HL-60 (cell line): ENCODE data around the gene C11orf97.

Experiments
- DNase-seq, 2 experiments: peaks; one replicate each; pipeline ENCODE4 v3.0.0-alpha.2; 2010 to 2020; ENCODE audit warnings: low read depth in 1 of 2, low spot score in 1 of 2
- H3K27ac ChIP-seq: fragments of 250-450 bp; sonication (Bioruptor Pico); replicated peaks from 2 replicates; pipeline ENCODE4 v1.5.1; 2020; ENCODE audit warnings: mild to moderate bottlenecking, moderate library complexity
- H3K27me3 ChIP-seq: fragments of 250-450 bp; sonication (Bioruptor Pico); 2 replicates; pipeline ENCODE4 v1.5.1; 2021; ENCODE audit warnings: mild to moderate bottlenecking, moderate library complexity; ENCODE audit not compliant: insufficient read depth, poor library complexity, severe bottlenecking
- H3K4me3 ChIP-seq: replicated peaks from 2 replicates; pipeline ENCODE4 v1.5.1; 2011; ENCODE audit warnings: mild to moderate bottlenecking, control low read depth, low read length; ENCODE audit not compliant: insufficient read depth
- GABPA ChIP-seq: IDR thresholded peaks from 2 replicates; pipeline ENCODE4 v1.6.1; 2012; ENCODE audit warnings: low read depth
- POLR2AphosphoS5 ChIP-seq: IDR thresholded peaks from 2 replicates; pipeline ENCODE4 v1.6.1; 2012; ENCODE audit warnings: low read depth
- SPI1 ChIP-seq: IDR thresholded peaks from 2 replicates; pipeline ENCODE4 v1.6.1; 2012; ENCODE audit warnings: low read depth, mild to moderate bottlenecking, borderline replicate concordance
- TF ChIP-seq, protein P1 (sequence below): IDR thresholded peaks from one replicate; pipeline ENCODE4 v1.5.1; 2011; ENCODE audit warnings: low read length, control low read depth, inconsistent platforms; ENCODE audit not compliant: insufficient read depth
- TF ChIP-seq, protein P2 (sequence below): IDR thresholded peaks from 2 replicates; pipeline ENCODE4 v1.6.1; 2012; ENCODE audit warnings: low read depth; ENCODE audit not compliant: insufficient replicate concordance

Gene C11orf97

DNA sequence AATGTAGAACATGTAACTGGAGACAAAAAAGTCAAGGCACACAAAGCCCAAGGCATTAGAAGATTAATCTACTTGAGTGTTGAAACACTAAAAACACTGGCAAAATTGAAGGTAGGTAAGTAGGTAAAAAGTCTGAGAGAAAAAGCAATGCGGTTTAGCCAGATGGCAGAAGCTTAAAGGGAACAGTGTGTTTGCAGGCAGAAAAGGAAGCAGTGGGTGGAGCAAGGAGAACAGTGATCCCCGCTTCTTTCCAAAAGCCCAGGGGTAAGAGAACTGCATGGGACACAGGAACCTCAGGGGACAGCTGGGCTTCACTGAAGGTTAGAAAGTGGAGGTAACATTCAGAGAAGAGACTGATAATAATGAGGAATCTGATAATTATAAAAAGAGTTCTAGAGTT lies 34.6 kb upstream of the C11orf97 start:
- H3K4me3 ChIP-seq = no peak overlapping the region
- TF ChIP-seq GABPA (no peak), POLR2AphosphoS5 (no peak), SPI1 (no peak)
- TF ChIP-seq, protein P1, sequence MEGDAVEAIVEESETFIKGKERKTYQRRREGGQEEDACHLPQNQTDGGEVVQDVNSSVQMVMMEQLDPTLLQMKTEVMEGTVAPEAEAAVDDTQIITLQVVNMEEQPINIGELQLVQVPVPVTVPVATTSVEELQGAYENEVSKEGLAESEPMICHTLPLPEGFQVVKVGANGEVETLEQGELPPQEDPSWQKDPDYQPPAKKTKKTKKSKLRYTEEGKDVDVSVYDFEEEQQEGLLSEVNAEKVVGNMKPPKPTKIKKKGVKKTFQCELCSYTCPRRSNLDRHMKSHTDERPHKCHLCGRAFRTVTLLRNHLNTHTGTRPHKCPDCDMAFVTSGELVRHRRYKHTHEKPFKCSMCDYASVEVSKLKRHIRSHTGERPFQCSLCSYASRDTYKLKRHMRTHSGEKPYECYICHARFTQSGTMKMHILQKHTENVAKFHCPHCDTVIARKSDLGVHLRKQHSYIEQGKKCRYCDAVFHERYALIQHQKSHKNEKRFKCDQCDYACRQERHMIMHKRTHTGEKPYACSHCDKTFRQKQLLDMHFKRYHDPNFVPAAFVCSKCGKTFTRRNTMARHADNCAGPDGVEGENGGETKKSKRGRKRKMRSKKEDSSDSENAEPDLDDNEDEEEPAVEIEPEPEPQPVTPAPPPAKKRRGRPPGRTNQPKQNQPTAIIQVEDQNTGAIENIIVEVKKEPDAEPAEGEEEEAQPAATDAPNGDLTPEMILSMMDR = no peak
- TF ChIP-seq, protein P2, sequence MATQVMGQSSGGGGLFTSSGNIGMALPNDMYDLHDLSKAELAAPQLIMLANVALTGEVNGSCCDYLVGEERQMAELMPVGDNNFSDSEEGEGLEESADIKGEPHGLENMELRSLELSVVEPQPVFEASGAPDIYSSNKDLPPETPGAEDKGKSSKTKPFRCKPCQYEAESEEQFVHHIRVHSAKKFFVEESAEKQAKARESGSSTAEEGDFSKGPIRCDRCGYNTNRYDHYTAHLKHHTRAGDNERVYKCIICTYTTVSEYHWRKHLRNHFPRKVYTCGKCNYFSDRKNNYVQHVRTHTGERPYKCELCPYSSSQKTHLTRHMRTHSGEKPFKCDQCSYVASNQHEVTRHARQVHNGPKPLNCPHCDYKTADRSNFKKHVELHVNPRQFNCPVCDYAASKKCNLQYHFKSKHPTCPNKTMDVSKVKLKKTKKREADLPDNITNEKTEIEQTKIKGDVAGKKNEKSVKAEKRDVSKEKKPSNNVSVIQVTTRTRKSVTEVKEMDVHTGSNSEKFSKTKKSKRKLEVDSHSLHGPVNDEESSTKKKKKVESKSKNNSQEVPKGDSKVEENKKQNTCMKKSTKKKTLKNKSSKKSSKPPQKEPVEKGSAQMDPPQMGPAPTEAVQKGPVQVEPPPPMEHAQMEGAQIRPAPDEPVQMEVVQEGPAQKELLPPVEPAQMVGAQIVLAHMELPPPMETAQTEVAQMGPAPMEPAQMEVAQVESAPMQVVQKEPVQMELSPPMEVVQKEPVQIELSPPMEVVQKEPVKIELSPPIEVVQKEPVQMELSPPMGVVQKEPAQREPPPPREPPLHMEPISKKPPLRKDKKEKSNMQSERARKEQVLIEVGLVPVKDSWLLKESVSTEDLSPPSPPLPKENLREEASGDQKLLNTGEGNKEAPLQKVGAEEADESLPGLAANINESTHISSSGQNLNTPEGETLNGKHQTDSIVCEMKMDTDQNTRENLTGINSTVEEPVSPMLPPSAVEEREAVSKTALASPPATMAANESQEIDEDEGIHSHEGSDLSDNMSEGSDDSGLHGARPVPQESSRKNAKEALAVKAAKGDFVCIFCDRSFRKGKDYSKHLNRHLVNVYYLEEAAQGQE = no peak
- DNase-seq = peak; percentile 20 to 36
- H3K27ac ChIP-seq = no peak overlapping the region; the same call in 1 of the 2 replicates
- H3K27me3 ChIP-seq = no peaks in the 10 kb centered on the region

DNA sequence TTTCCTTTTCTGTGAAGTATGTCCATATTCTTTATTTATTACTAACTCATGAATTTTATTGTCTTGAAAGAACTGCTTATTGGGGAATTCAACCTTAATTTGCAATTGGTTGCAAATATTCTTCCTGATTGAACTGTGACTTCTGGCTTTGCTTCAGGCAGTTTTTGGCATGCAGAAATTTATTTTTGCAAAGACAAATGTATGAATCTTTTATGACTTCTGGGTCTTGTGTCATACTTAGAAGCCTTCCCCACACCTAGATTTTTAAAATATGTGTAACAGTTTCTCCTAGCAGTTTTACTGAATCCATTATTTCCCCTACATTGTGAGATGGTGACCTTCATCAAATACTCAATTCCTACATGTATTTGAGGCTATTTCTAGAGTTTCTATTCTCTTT lies 30.9 kb upstream of the C11orf97 start:
- Histone ChIP-seq H3K27ac (no peak overlapping the region), H3K4me3 (no peak overlapping the region), H3K27me3 (no peaks in the 10 kb centered on the region)
- DNase-seq = no peak
- no peak for TF ChIP-seq SPI1
- TF ChIP-seq POLR2AphosphoS5 = no peak
- TF ChIP-seq, protein P2 = no peak
- TF ChIP-seq, protein P1 = no peak
- TF ChIP-seq GABPA = no peak

DNA sequence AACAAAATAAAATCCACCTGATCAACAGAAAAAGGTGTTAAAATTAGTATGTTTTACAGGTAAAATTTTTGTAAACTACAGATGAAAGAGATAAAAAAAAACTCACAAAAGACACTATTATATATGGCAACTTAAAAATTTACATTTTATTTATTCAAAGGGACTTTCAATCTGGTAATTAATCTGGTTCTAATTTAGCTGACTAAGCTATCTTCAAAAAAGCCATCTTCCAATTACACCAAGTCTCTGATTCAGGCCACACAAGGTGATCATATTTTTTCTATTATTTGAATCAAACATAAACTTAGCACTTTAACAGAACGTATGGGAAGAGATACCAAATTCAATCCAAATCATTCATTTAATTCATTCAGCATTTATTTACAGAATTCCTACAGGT lies 26.2 kb upstream of the C11orf97 start:
- TF ChIP-seq, protein P1 = no peak
- TF ChIP-seq, protein P2 = no peak
- TF ChIP-seq POLR2AphosphoS5 = no peak
- no peak for TF ChIP-seq GABPA
- TF ChIP-seq SPI1 = no peak
- no peak overlapping the region for H3K27ac ChIP-seq
- no peaks in the 10 kb centered on the region for H3K27me3 ChIP-seq
- no peak overlapping the region for H3K4me3 ChIP-seq
- no peak for DNase-seq
